ENCODE data around the gene NELL2.

Gene NELL2

GRCh38 chr12:44504799-44505198 is 371.3 kb downstream of the NELL2 start:
- DNase-seq (ENCODE audit: low read depth, low spot score), result no peak
- H3K27ac ChIP-seq, result no peak overlapping the region

- no peak for DNase-seq (ENCODE audit: low read depth, low spot score)
- H3K27ac ChIP-seq, result no peak overlapping the region
Measured at GRCh38 chr12:44503329-44503728, 372.8 kb downstream of the NELL2 start.

- H3K27ac ChIP-seq, result no peak overlapping the region
Measured at GRCh38 chr12:44502681-44503080, 373.4 kb downstream of the NELL2 start.

GRCh38 chr12:44500423-44500822 is 375.7 kb downstream of the NELL2 start:
- no peak overlapping the region for H3K27ac ChIP-seq
- DNase-seq (ENCODE audit: low read depth, low spot score), result no peak

More at GRCh38 chr12:44502681-44503080, 373.4 kb downstream of the NELL2 start:
- DNase-seq (ENCODE audit: low read depth, low spot score), result no peak

GRCh38 chr12:44497044-44497443 is 379.1 kb downstream of the NELL2 start:
- no peak overlapping the region for H3K27ac ChIP-seq
- DNase-seq (ENCODE audit: low read depth, low spot score), result no peak

GRCh38 chr12:44490181-44490580 is 385.9 kb downstream of the NELL2 start:
- DNase-seq (ENCODE audit: low read depth, low spot score), result no peak
- no peak overlapping the region for H3K27ac ChIP-seq

- DNase-seq (ENCODE audit: low read depth, low spot score), result no peak
- H3K27ac ChIP-seq, result no peak overlapping the region
Measured at GRCh38 chr12:44488180-44488579, 387.9 kb downstream of the NELL2 start.

- H3K27ac ChIP-seq, result no peak overlapping the region
- DNase-seq (ENCODE audit: low read depth, low spot score), result no peak
Measured at GRCh38 chr12:44484862-44485261, 391.3 kb downstream of the NELL2 start.

GRCh38 chr12:44477331-44477980 is 398.7 kb downstream of the NELL2 start:
- H3K27ac ChIP-seq, result no peak overlapping the region
- no peak for DNase-seq (ENCODE audit: low read depth, low spot score)

- H3K27ac ChIP-seq, result no peak overlapping the region
- no peak for DNase-seq (ENCODE audit: low read depth, low spot score)
Measured at GRCh38 chr12:44476683-44477082, 399.4 kb downstream of the NELL2 start.

GRCh38 chr12:44465139-44465538 is 411.0 kb downstream of the NELL2 start:
- no peak overlapping the region for H3K27ac ChIP-seq
- DNase-seq (ENCODE audit: low read depth, low spot score), result no peak

GRCh38 chr12:44464180-44464579 is 411.9 kb downstream of the NELL2 start:
- no peak for DNase-seq (ENCODE audit: low read depth, low spot score)
- no peak overlapping the region for H3K27ac ChIP-seq

GRCh38 chr12:44462729-44463128 is 413.4 kb downstream of the NELL2 start:
- no peak overlapping the region for H3K27ac ChIP-seq
- DNase-seq (ENCODE audit: low read depth, low spot score), result no peak

- DNase-seq (ENCODE audit: low read depth, low spot score), result no peak
- H3K27ac ChIP-seq, result no peak overlapping the region
Measured at GRCh38 chr12:44460261-44460660, 415.9 kb downstream of the NELL2 start.

GRCh38 chr12:44459569-44459968 is 416.5 kb downstream of the NELL2 start:
- H3K27ac ChIP-seq, result no peak overlapping the region
- no peak for DNase-seq (ENCODE audit: low read depth, low spot score)

Measured in epithelial cell of prostate (primary cell).